Activated T-helper 17 cell treated with anti-CD3 and anti-CD28 coated beads, Interleukin-2, amount 50 U/mL, for 72 hours (primary cell): ENCODE results near the gene ZDHHC15. TPM values are rescaled to one million over a fixed set of nuclear protein-coding genes. Genes with fewer than 3 reads are reported as not detected.
"Not testable (repeated sequence)": the region's sequence is repeated elsewhere in the genome, so short reads cannot be mapped to it uniquely, and the experiment has no call there.

Experiments used
- ATAC-seq: fragments of 150-1000 bp; cut with Tn5 transposase; replicated peaks from 2 replicates; pipeline ENCODE4 v1.10.0; 2021; ENCODE audit warnings: mild to moderate bottlenecking, moderate library complexity
- H3K27ac Mint-ChIP-seq: one replicate; pipeline ENCODE4 v1.8.0; 2022; ENCODE audit warnings: mixed read lengths
- H3K27me3 Mint-ChIP-seq: one replicate; pipeline ENCODE4 v1.8.0; 2022; ENCODE audit warnings: mixed read lengths
- H3K36me3 Mint-ChIP-seq: one replicate; pipeline ENCODE4 v1.8.0; 2022; ENCODE audit warnings: low read depth, mild to moderate bottlenecking, mixed read lengths
- H3K4me1 Mint-ChIP-seq: one replicate; pipeline ENCODE4 v1.8.0; 2022; ENCODE audit warnings: mixed read lengths
- H3K4me3 Mint-ChIP-seq: one replicate; pipeline ENCODE4 v1.8.0; 2022; ENCODE audit warnings: mild to moderate bottlenecking, mixed read lengths
- H3K9me3 Mint-ChIP-seq: one replicate; pipeline ENCODE4 v1.8.0; 2022; ENCODE audit warnings: mixed read lengths
- total RNA-seq, 2 donors: library from RNA; stranded (reverse); gene quantifications; one replicate each; pipeline ENCODE4 v1.2.3, GENCODE V29; 2022

ZDHHC15 gene
- total RNA-seq, 2 donors from 2014 or later = 0.32 TPM; not detected in 1

- not testable (repeated sequence) for ATAC-seq
Observed at GRCh38 chrX:75348601-75349000, 174.2 kb downstream of the ZDHHC15 start.

GRCh38 chrX:75337525-75337924 is 185.3 kb downstream of the ZDHHC15 start:
- Mint-ChIP-seq H3K4me1 (no peaks in the 10 kb centered on the region), H3K4me3 (no peak overlapping the region), H3K27me3 (no peaks in the 10 kb centered on the region), H3K36me3 (peaks cover 30% of the 10 kb centered on the region), H3K9me3 (no peaks in the 10 kb centered on the region), H3K27ac (no peak overlapping the region)
- ATAC-seq = peak; percentile 14

More at GRCh38 chrX:75348601-75349000, 174.2 kb downstream of the ZDHHC15 start:
- H3K27ac Mint-ChIP-seq, H3K4me3 Mint-ChIP-seq, H3K27me3 Mint-ChIP-seq, H3K4me1 Mint-ChIP-seq: not testable (repeated sequence)
- H3K36me3 Mint-ChIP-seq = peaks cover 30% of the 10 kb centered on the region
- H3K9me3 Mint-ChIP-seq = peaks cover 12% of the 10 kb centered on the region

GRCh38 chrX:75335127-75335458 is 187.7 kb downstream of the ZDHHC15 start:
- no peak overlapping the region for H3K4me3 Mint-ChIP-seq
- no peak for ATAC-seq

GRCh38 chrX:75334407-75335126 is 188.3 kb downstream of the ZDHHC15 start:
- ATAC-seq, H3K4me1 Mint-ChIP-seq, H3K27ac Mint-ChIP-seq, H3K4me3 Mint-ChIP-seq, H3K9me3 Mint-ChIP-seq, H3K27me3 Mint-ChIP-seq: not testable (repeated sequence)
- peaks cover 60% of the 10 kb centered on the region for H3K36me3 Mint-ChIP-seq

More at GRCh38 chrX:75335127-75335458, 187.7 kb downstream of the ZDHHC15 start:
- Mint-ChIP-seq H3K27me3 (no peaks in the 10 kb centered on the region), H3K36me3 (peaks cover 55% of the 10 kb centered on the region), H3K4me1 (no peaks in the 10 kb centered on the region), H3K27ac (no peak overlapping the region), H3K9me3 (peaks cover 4% of the 10 kb centered on the region)

- Mint-ChIP-seq H3K4me1 (no peaks in the 10 kb centered on the region), H3K4me3 (no peak overlapping the region), H3K36me3 (peaks cover 96% of the 10 kb centered on the region), H3K27me3 (no peaks in the 10 kb centered on the region), H3K9me3 (peaks cover 4% of the 10 kb centered on the region), H3K27ac (no peak overlapping the region)
- ATAC-seq = no peak
Observed at GRCh38 chrX:75327607-75328006, 195.2 kb downstream of the ZDHHC15 start.

Other genes with a start within 250 kb of the ZDHHC15 start
- gene UPRT, start 249.0 kb downstream of the ZDHHC15 start, total RNA-seq = 100 to 1,000 TPM in 1 of 2 donors, 10 to 100 TPM in 1; 34.4 to 201 TPM